Panc1 (cell line): ENCODE results near the gene FBXL16.

ENCODE experiments used
- CTCF ChIP-seq: fragments of 450-650 bp; IDR thresholded peaks from 2 replicates; pipeline ENCODE4 v1.5.1; 2017; ENCODE audit warnings: mild to moderate bottlenecking
- POLR2AphosphoS5 ChIP-seq: IDR thresholded peaks from 2 replicates; pipeline ENCODE4 v1.6.1; 2012; ENCODE audit warnings: mild to moderate bottlenecking, low read depth, low read length, moderate library complexity
- REST ChIP-seq, 2 experiments: IDR thresholded peaks; 2 replicates each; pipeline ENCODE4 v1.6.1; 2011 to 2012; ENCODE audit warnings: low read depth in 2 of 2, control low read depth in 1 of 2, low read length in 1 of 2, mild to moderate bottlenecking in 1 of 2, moderate library complexity in 1 of 2; ENCODE audit not compliant: insufficient read depth in 1 of 2
- SIN3A ChIP-seq: IDR thresholded peaks from 2 replicates; pipeline ENCODE4 v1.6.1; 2012; ENCODE audit warnings: low read depth, mild to moderate bottlenecking, low read length, moderate library complexity, borderline replicate concordance; ENCODE audit not compliant: insufficient read depth

- TF ChIP-seq CTCF (no peak), POLR2AphosphoS5 (no peak), REST (IDR thresholded peaks at IDR 0.05; ENCODE audit: insufficient read depth in 1 of 2, low read depth in 2 of 2, low read length in 1 of 2) (no peak), SIN3A (no peak)
These were observed 37.0 kb downstream of the FBXL16 start for GRCh38 chr16:668519-669171.
